ENCODE results near the gene ANKRD23. TPM values are rescaled to one million over a fixed set of nuclear protein-coding genes. Genes with fewer than 3 reads are reported as not detected.

ANKRD23 gene
- total and polyA plus RNA-seq, 2 of the 13 experiments (the other 11 are each of a cell fraction or from before 2014, with no cell fraction given), result 1.5 to 1.6 TPM

DNA sequence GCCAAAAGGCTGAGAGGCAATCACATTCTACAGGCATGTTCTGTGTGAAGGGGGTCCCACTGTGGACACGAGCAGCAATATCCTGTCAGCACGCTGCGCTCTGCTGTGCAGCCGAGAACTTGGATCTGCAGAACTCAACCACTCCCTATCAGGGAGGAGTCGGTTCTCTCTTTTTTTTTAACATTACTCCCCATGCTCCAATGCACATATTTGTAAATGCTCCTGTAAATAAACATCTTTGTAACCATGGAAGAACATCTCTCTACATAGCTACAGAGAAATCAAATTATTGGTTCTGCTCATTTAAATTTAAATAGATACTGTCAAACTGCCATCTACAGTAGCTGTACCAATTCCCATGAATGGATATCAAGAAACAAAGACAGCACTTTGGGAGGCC, 3.0 kb upstream of the ANKRD23 start:
- FAIRE-seq (no peak), DNase-seq (ENCODE audit: low spot score) (no peak), ATAC-seq (no peak)
- Histone ChIP-seq H2AFZ (ENCODE audit: low read length) (no peak overlapping the region), H3K4me1 (ENCODE audit: insufficient read depth, low read length) (peaks cover 14% of the 10 kb centered on the region), H3K36me3 (replicated peaks in 1 of 2; ENCODE audit: control insufficient read depth in 1 of 2, insufficient read depth in 2 of 2, low read length in 2 of 2) (peaks cover 8 to 26% of the 10 kb centered on the region in 2 experiments), H3K9ac (ENCODE audit: insufficient read depth, low read depth, low read length) (no peak overlapping the region), H3K9me3 (ENCODE audit: low read length) (no peaks in the 10 kb centered on the region), H3K79me2 (ENCODE audit: insufficient read depth, low read length) (no peaks in the 10 kb centered on the region), H3K4me3 (replicated peaks in 1 of 3; ENCODE audit: insufficient read depth in 1 of 3, low read depth in 2 of 3, low read length in 3 of 3) (no peak overlapping the region), H4K20me1 (ENCODE audit: insufficient read depth, low read length) (no peaks in the 10 kb centered on the region), H3K27ac (ENCODE audit: extremely low read length, insufficient read depth, low read length) (no peak overlapping the region), H3K4me2 (ENCODE audit: low read depth, low read length) (no peak overlapping the region), H3K27me3 (ENCODE audit: control insufficient read depth in 1 of 2, insufficient read depth in 2 of 2, low read length in 2 of 2) (no peaks in the 10 kb centered on the region)
- BruUV-seq (replicated peaks), result no TSS peak
- over 99% methylated on average over 5 of the region's 5 CpGs for WGBS (ENCODE audit: low lambda C conversion rate)
- in situ Hi-C loops (cut with HindIII; ENCODE audit: extremely low pct_ligation_motif_present, low pct_unique_long_range_greater_than_20kb) (no loop called here), intact Hi-C loops (cut with micrococcal nuclease; ENCODE audit: unreplicated experiment) (no loop called here)
- ChIA-PET CTCF (ENCODE audit: low intra/inter-chr PET ratio, low total read pairs) (no interaction called here), POLR2A (interaction anchor here (3.3 kb wide), 1 partner anchor 11 kb away, joined by 16 read pairs; the partner anchor contains the start of gene ANKRD39)
- no peak for TF ChIP-seq ZNF180 (CRISPR knock-in tag; IDR thresholded peaks at IDR 0.05; ENCODE audit: borderline replicate concordance, low read depth)
- TF ChIP-seq KLF13 (CRISPR knock-in tag; IDR thresholded peaks at IDR 0.05), result no peak
- no peak for TF ChIP-seq ZNF549 (CRISPR knock-in tag; IDR thresholded peaks at IDR 0.05)
- TF ChIP-seq SMYD3 (CRISPR knock-in tag; IDR thresholded peaks at IDR 0.05), result no peak
- TF ChIP-seq ZNF30 (CRISPR knock-in tag; IDR thresholded peaks at IDR 0.05), result no peak
- no peak for TF ChIP-seq ZFP1 (CRISPR knock-in tag; IDR thresholded peaks at IDR 0.05)
- no peak for TF ChIP-seq U2AF2 (IDR thresholded peaks at IDR 0.05; ENCODE audit: low read depth, low read length)
- TF ChIP-seq ZMYM4 (CRISPR knock-in tag; IDR thresholded peaks at IDR 0.05), result no peak
- no peak for TF ChIP-seq KDM3A (CRISPR knock-in tag; IDR thresholded peaks at IDR 0.05; ENCODE audit: low read depth)
- TF ChIP-seq BCL3 (CRISPR knock-in tag; IDR thresholded peaks at IDR 0.05), result no peak
- TF ChIP-seq, protein P1, sequence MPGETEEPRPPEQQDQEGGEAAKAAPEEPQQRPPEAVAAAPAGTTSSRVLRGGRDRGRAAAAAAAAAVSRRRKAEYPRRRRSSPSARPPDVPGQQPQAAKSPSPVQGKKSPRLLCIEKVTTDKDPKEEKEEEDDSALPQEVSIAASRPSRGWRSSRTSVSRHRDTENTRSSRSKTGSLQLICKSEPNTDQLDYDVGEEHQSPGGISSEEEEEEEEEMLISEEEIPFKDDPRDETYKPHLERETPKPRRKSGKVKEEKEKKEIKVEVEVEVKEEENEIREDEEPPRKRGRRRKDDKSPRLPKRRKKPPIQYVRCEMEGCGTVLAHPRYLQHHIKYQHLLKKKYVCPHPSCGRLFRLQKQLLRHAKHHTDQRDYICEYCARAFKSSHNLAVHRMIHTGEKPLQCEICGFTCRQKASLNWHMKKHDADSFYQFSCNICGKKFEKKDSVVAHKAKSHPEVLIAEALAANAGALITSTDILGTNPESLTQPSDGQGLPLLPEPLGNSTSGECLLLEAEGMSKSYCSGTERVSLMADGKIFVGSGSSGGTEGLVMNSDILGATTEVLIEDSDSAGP (CRISPR knock-in tag; IDR thresholded peaks at IDR 0.05; ENCODE audit: borderline replicate concordance), result no peak
- no peak for TF ChIP-seq SALL1 (CRISPR knock-in tag; IDR thresholded peaks at IDR 0.05)
- TF ChIP-seq, protein P2, sequence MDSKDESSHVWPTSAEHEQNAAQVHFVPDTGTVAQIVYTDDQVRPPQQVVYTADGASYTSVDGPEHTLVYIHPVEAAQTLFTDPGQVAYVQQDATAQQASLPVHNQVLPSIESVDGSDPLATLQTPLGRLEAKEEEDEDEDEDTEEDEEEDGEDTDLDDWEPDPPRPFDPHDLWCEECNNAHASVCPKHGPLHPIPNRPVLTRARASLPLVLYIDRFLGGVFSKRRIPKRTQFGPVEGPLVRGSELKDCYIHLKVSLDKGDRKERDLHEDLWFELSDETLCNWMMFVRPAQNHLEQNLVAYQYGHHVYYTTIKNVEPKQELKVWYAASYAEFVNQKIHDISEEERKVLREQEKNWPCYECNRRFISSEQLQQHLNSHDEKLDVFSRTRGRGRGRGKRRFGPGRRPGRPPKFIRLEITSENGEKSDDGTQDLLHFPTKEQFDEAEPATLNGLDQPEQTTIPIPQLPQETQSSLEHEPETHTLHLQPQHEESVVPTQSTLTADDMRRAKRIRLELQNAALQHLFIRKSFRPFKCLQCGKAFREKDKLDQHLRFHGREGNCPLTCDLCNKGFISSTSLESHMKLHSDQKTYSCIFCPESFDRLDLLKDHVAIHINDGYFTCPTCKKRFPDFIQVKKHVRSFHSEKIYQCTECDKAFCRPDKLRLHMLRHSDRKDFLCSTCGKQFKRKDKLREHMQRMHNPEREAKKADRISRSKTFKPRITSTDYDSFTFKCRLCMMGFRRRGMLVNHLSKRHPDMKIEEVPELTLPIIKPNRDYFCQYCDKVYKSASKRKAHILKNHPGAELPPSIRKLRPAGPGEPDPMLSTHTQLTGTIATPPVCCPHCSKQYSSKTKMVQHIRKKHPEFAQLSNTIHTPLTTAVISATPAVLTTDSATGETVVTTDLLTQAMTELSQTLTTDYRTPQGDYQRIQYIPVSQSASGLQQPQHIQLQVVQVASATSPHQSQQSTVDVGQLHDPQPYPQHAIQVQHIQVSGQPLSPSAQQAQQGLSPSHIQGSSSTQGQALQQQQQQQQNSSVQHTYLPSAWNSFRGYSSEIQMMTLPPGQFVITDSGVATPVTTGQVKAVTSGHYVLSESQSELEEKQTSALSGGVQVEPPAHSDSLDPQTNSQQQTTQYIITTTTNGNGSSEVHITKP (CRISPR knock-in tag; IDR thresholded peaks at IDR 0.05; ENCODE audit: low read depth), result no peak
- TF ChIP-seq ZNF570 (CRISPR knock-in tag; IDR thresholded peaks at IDR 0.05; ENCODE audit: borderline replicate concordance), result no peak
- TF ChIP-seq ZNF44 (CRISPR knock-in tag; IDR thresholded peaks at IDR 0.05), result no peak
- TF ChIP-seq, protein P3, sequence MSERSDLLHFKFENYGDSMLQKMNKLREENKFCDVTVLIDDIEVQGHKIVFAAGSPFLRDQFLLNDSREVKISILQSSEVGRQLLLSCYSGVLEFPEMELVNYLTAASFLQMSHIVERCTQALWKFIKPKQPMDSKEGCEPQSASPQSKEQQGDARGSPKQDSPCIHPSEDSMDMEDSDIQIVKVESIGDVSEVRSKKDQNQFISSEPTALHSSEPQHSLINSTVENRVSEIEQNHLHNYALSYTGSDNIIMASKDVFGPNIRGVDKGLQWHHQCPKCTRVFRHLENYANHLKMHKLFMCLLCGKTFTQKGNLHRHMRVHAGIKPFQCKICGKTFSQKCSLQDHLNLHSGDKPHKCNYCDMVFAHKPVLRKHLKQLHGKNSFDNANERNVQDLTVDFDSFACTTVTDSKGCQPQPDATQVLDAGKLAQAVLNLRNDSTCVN (CRISPR knock-in tag; IDR thresholded peaks at IDR 0.05; ENCODE audit: borderline replicate concordance), result no peak
- TF ChIP-seq ZNF672 (CRISPR knock-in tag; IDR thresholded peaks at IDR 0.05), result no peak
- TF ChIP-seq MED1 (CRISPR knock-in tag; IDR thresholded peaks at IDR 0.05), result no peak

Measured in HepG2 (cell line).